IMR-90 (cell line): ENCODE measurements around the gene LHPP.

Source experiments
- BHLHE40 ChIP-seq: fragments of 150-350 bp; IDR thresholded peaks from 2 replicates; pipeline ENCODE4 v1.6.1; 2016; ENCODE audit warnings: mild to moderate bottlenecking, low read depth, low read length
- CEBPB ChIP-seq: IDR thresholded peaks from 2 replicates; pipeline ENCODE4 v1.6.1; 2012; ENCODE audit warnings: low read depth, low read length, improper control_type of control experiment
- CHD1 ChIP-seq: IDR thresholded peaks from 2 replicates; pipeline ENCODE4 v1.6.1; 2012; ENCODE audit warnings: low read depth, low read length, improper control_type of control experiment
- MAZ ChIP-seq: IDR thresholded peaks from 2 replicates; pipeline ENCODE4 v1.6.1; 2012; ENCODE audit warnings: low read depth, mild to moderate bottlenecking, low read length, improper control_type of control experiment, moderate library complexity, borderline replicate concordance
- MXI1 ChIP-seq: IDR thresholded peaks from 2 replicates; pipeline ENCODE4 v1.6.1; 2012; ENCODE audit warnings: low read depth, mild to moderate bottlenecking, low read length, moderate library complexity, borderline replicate concordance
- POLR2A ChIP-seq: IDR thresholded peaks from 2 replicates; pipeline ENCODE4 v1.6.1; 2012; ENCODE audit warnings: mild to moderate bottlenecking, low read depth, low read length
- RAD21 ChIP-seq: IDR thresholded peaks from 2 replicates; pipeline ENCODE4 v1.6.1; 2012; ENCODE audit warnings: low read length, improper control_type of control experiment
- RCOR1 ChIP-seq: IDR thresholded peaks from 2 replicates; pipeline ENCODE4 v1.6.1; 2012; ENCODE audit warnings: mild to moderate bottlenecking, low read length, improper control_type of control experiment; ENCODE audit not compliant: insufficient replicate concordance
- RFX5 ChIP-seq: IDR thresholded peaks from 2 replicates; pipeline ENCODE4 v1.8.0; 2012; ENCODE audit warnings: low read depth, mild to moderate bottlenecking, low read length, moderate library complexity
- SMC3 ChIP-seq: fragments of 150-350 bp; IDR thresholded peaks from 2 replicates; pipeline ENCODE4 v1.6.1; 2016; ENCODE audit warnings: low read depth, mild to moderate bottlenecking, antibody characterized with exemption, low read length, moderate library complexity
- TF ChIP-seq, protein P1 (sequence below): conservative IDR thresholded peaks from 2 replicates; pipeline ENCODE4 v1.5.1; 2012; ENCODE audit warnings: mild to moderate bottlenecking, low read depth, low read length, improper control_type of control experiment
- TF ChIP-seq, protein P2 (sequence below): fragments of 150-350 bp; IDR thresholded peaks from 2 replicates; pipeline ENCODE4 v1.6.1; 2017; ENCODE audit warnings: mild to moderate bottlenecking, antibody characterized with exemption, low read length, low read depth

DNA sequence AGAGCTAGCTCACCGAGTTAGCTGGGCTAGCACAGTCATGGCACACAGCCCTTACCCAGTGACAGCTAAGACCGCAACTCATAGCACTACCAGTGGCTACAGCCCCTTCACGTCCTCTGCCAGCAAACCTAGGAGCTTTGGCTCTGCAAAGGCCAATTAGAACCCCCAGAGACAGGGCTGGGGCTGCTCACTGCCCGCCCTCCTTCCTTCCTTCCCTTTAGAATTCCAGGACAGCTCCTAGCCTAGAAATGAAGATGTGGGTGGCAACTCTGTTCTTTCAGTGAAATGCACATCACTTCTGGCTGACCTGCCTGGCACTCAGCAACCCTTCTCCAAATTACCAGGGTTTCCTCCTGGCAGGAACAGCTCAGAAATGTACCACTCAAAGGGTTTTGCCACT lies 182.6 kb downstream of the LHPP start:
- TF ChIP-seq POLR2A (no peak), CHD1 (no peak), MAZ (no peak), BHLHE40 (no peak), SMC3 (no peak), CEBPB (no peak), MXI1 (no peak), RFX5 (no peak), RCOR1 (no peak), RAD21 (no peak)
- TF ChIP-seq, protein P1, sequence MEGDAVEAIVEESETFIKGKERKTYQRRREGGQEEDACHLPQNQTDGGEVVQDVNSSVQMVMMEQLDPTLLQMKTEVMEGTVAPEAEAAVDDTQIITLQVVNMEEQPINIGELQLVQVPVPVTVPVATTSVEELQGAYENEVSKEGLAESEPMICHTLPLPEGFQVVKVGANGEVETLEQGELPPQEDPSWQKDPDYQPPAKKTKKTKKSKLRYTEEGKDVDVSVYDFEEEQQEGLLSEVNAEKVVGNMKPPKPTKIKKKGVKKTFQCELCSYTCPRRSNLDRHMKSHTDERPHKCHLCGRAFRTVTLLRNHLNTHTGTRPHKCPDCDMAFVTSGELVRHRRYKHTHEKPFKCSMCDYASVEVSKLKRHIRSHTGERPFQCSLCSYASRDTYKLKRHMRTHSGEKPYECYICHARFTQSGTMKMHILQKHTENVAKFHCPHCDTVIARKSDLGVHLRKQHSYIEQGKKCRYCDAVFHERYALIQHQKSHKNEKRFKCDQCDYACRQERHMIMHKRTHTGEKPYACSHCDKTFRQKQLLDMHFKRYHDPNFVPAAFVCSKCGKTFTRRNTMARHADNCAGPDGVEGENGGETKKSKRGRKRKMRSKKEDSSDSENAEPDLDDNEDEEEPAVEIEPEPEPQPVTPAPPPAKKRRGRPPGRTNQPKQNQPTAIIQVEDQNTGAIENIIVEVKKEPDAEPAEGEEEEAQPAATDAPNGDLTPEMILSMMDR = no peak
- TF ChIP-seq, protein P2, sequence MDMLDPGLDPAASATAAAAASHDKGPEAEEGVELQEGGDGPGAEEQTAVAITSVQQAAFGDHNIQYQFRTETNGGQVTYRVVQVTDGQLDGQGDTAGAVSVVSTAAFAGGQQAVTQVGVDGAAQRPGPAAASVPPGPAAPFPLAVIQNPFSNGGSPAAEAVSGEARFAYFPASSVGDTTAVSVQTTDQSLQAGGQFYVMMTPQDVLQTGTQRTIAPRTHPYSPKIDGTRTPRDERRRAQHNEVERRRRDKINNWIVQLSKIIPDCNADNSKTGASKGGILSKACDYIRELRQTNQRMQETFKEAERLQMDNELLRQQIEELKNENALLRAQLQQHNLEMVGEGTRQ = no peak
